H1 (cell line): ENCODE data around the gene C1D. TPM values are rescaled to one million over a fixed set of nuclear protein-coding genes. Genes with fewer than 3 reads are reported as not detected.

Source experiments
- CTCF ChIA-PET: fragments of 300-600 bp; sonication (Branson Sonifier 250); formaldehyde crosslinking; loops from one replicate; lab custom pipeline; 2021; ENCODE audit not compliant: partially characterized antibody; lab: Charles Lee
- POLR2A ChIA-PET: fragments of 300-600 bp; sonication (Branson Sonifier 250); formaldehyde crosslinking; loops from one replicate; lab custom pipeline; 2021; ENCODE audit warnings: inconsistent platforms; ENCODE audit not compliant: partially characterized antibody; lab: Charles Lee
- DNase-seq, 2 experiments: peaks; one replicate each; pipeline versions ENCODE4 v3.0.0 to v3.0.0-alpha.2; 2010 to 2022; ENCODE audit warnings: low spot score in 2 of 2, low read depth in 1 of 2, mixed read lengths in 1 of 2
- FAIRE-seq: peaks from 2 replicates; lab custom pipeline; 2011; peaks lifted over from hg19 to GRCh38; lab: Jason Lieb, UNC
- H2AFZ ChIP-seq: 2 replicates; pipeline ENCODE4 v1.8.1; 2012; ENCODE audit warnings: low read length, inconsistent platforms
- H2AK5ac ChIP-seq: 2 replicates; pipeline ENCODE4 v1.6.1; 2013; ENCODE audit warnings: low read depth, low read length
- H2BK120ac ChIP-seq: replicated peaks from 2 replicates; pipeline ENCODE3; 2013; ENCODE audit warnings: low read depth, low read length, inconsistent platforms
- H2BK12ac ChIP-seq: 2 replicates; pipeline ENCODE4 v1.6.1; 2013; ENCODE audit warnings: low read depth, low read length
- H2BK15ac ChIP-seq: 2 replicates; pipeline ENCODE4 v1.6.1; 2013; ENCODE audit warnings: low read length
- H2BK20ac ChIP-seq: 2 replicates; pipeline ENCODE4 v1.6.1; 2013; ENCODE audit warnings: low read length
- H2BK5ac ChIP-seq: 2 replicates; pipeline ENCODE4 v1.6.1; 2013; ENCODE audit warnings: low read depth, low read length
- H3K14ac ChIP-seq: 2 replicates; pipeline ENCODE4 v1.6.1; 2013; ENCODE audit warnings: inconsistent platforms; ENCODE audit not compliant: insufficient read length
- H3K18ac ChIP-seq: 2 replicates; pipeline ENCODE4 v1.6.1; 2013; ENCODE audit warnings: low read length; ENCODE audit errors: extremely low read depth
- H3K23ac ChIP-seq: 2 replicates; pipeline ENCODE4 v1.6.1; 2013; ENCODE audit warnings: inconsistent platforms; ENCODE audit not compliant: insufficient read length
- H3K23me2 ChIP-seq: 2 replicates; pipeline ENCODE4 v1.6.1; 2013; ENCODE audit warnings: low read depth, low read length
- H3K27ac ChIP-seq: 2 replicates; pipeline ENCODE4 v1.6.1; 2011; ENCODE audit warnings: low read depth, low read length, inconsistent platforms
- H3K27me3 ChIP-seq, 4 experiments: replicated peaks in 1 of 4; 1 replicate in 1 of 4; 2 replicates in 3 of 4; pipeline versions ENCODE4 v1.6.1 to v1.8.1; 2011 to 2013; ENCODE audit warnings: low read length in 3 of 4, mild to moderate bottlenecking in 3 of 4, inconsistent platforms in 2 of 4, mixed read lengths in 2 of 4, moderate library complexity in 1 of 4; ENCODE audit not compliant: control insufficient read depth in 3 of 4, insufficient read depth in 3 of 4; ENCODE audit errors: extremely low read depth in 1 of 4
- H3K36me3 ChIP-seq, 4 experiments: 2 replicates each; pipeline versions ENCODE4 v1.6.1 to v1.8.1; 2011 to 2013; ENCODE audit warnings: mild to moderate bottlenecking in 4 of 4, low read length in 3 of 4, moderate library complexity in 2 of 4, control low read depth in 1 of 4, inconsistent platforms in 1 of 4; ENCODE audit not compliant: insufficient read depth in 4 of 4, control insufficient read depth in 2 of 4
- H3K4ac ChIP-seq: replicated peaks from 2 replicates; pipeline ENCODE3; 2013; ENCODE audit warnings: low read length, low read depth, mixed read lengths, inconsistent platforms; ENCODE audit not compliant: insufficient read length
- H3K4me1 ChIP-seq, 4 experiments: replicated peaks in 1 of 4; 1 replicate in 1 of 4; 2 replicates in 3 of 4; pipeline versions ENCODE4 v1.6.1 to v1.8.1; 2011 to 2013; ENCODE audit warnings: low read length in 3 of 4, inconsistent platforms in 2 of 4, mixed read lengths in 1 of 4; ENCODE audit not compliant: insufficient read depth in 4 of 4, control insufficient read depth in 3 of 4
- H3K4me2 ChIP-seq, 2 experiments: 2 replicates each; pipeline versions ENCODE4 v1.6.1 to v1.8.1; 2011 to 2013; ENCODE audit warnings: low read depth in 2 of 2, low read length in 2 of 2, control low read depth in 1 of 2, inconsistent platforms in 1 of 2, mild to moderate bottlenecking in 1 of 2; ENCODE audit not compliant: insufficient read depth in 1 of 2
- H3K4me3 ChIP-seq, 4 experiments: fragments of 200-600, 300-600 bp in 1 of 4; sonication (generic), shearing (Covaris generic), sonication (Bioruptor Twin) in 1 of 4; 2 replicates each; pipeline versions ENCODE4 v1.5.1 to v1.8.1; 2011 to 2016; ENCODE audit warnings: low read length in 4 of 4, low read depth in 3 of 4, control low read depth in 2 of 4, inconsistent platforms in 2 of 4, mild to moderate bottlenecking in 2 of 4, mixed read lengths in 1 of 4, moderate library complexity in 1 of 4; ENCODE audit not compliant: insufficient read depth in 2 of 4; ENCODE audit errors: extremely low read depth in 1 of 4
- H3K56ac ChIP-seq: replicated peaks from 2 replicates; pipeline ENCODE3; 2013; ENCODE audit warnings: low read depth, mild to moderate bottlenecking, mixed read lengths, low read length, inconsistent platforms; ENCODE audit not compliant: insufficient read length
- H3K79me1 ChIP-seq: 2 replicates; pipeline ENCODE4 v1.6.1; 2013; ENCODE audit warnings: low read depth, low read length, control low read depth
- H3K79me2 ChIP-seq, 2 experiments: 2 replicates each; pipeline versions ENCODE4 v1.6.1 to v1.8.1; 2012 to 2013; ENCODE audit warnings: low read length in 2 of 2, mild to moderate bottlenecking in 2 of 2, inconsistent platforms in 1 of 2; ENCODE audit not compliant: insufficient read depth in 2 of 2, control insufficient read depth in 1 of 2
- H3K9ac ChIP-seq, 4 experiments: replicated peaks in 1 of 4; 1 replicate in 1 of 4; 2 replicates in 3 of 4; pipeline versions ENCODE4 v1.6.1 to v1.8.1; 2011 to 2013; ENCODE audit warnings: low read depth in 3 of 4, low read length in 3 of 4, control low read depth in 2 of 4, mild to moderate bottlenecking in 2 of 4, moderate library complexity in 2 of 4, inconsistent platforms in 1 of 4; ENCODE audit errors: extremely low read depth in 1 of 4
- H3K9me3 ChIP-seq, 2 experiments: 2 replicates each; pipeline versions ENCODE4 v1.6.1 to v1.8.1; 2012 to 2013; ENCODE audit warnings: mild to moderate bottlenecking in 2 of 2, moderate library complexity in 2 of 2, control low read depth in 1 of 2, inconsistent platforms in 1 of 2, low read depth in 1 of 2, low read length in 1 of 2, mixed read lengths in 1 of 2; ENCODE audit not compliant: insufficient read depth in 2 of 2
- H4K20me1 ChIP-seq, 2 experiments: replicated peaks in 1 of 2; 2 replicates each; pipeline versions ENCODE3 to v1.8.1; 2011 to 2013; ENCODE audit warnings: inconsistent platforms in 2 of 2, low read length in 2 of 2, mild to moderate bottlenecking in 1 of 2; ENCODE audit not compliant: insufficient read depth in 2 of 2, control insufficient read depth in 1 of 2
- H4K5ac ChIP-seq: 2 replicates; pipeline ENCODE4 v1.6.1; 2013; ENCODE audit warnings: low read length, low read depth, mixed read lengths, inconsistent platforms; ENCODE audit not compliant: insufficient read length
- H4K8ac ChIP-seq: 2 replicates; pipeline ENCODE4 v1.8.0; 2013; ENCODE audit warnings: mild to moderate bottlenecking, moderate library complexity, low read length, inconsistent platforms; ENCODE audit not compliant: insufficient read depth; ENCODE audit errors: extremely low read depth
- H4K91ac ChIP-seq: replicated peaks from 2 replicates; pipeline ENCODE3; 2013; ENCODE audit warnings: low read length, mixed read lengths, inconsistent platforms; ENCODE audit not compliant: insufficient read length
- CEBPB ChIP-seq: IDR thresholded peaks from 2 replicates; pipeline ENCODE4 v1.6.1; 2012; ENCODE audit warnings: low read depth, low read length
- CHD1 ChIP-seq: IDR thresholded peaks from 2 replicates; pipeline ENCODE4 v1.6.1; 2012; ENCODE audit warnings: low read depth, low read length, improper control_type of control experiment
- CREB1 ChIP-seq: IDR thresholded peaks from 2 replicates; pipeline ENCODE4 v1.6.1; 2012; ENCODE audit warnings: inconsistent platforms
- FOSL1 ChIP-seq: IDR thresholded peaks from 2 replicates; pipeline ENCODE4 v1.6.1; 2011; ENCODE audit warnings: mild to moderate bottlenecking, low read depth, low read length, moderate library complexity; ENCODE audit not compliant: insufficient read depth
- GTF2F1 ChIP-seq: IDR thresholded peaks from 2 replicates; pipeline ENCODE4 v1.6.1; 2012; ENCODE audit warnings: low read depth, low read length, improper control_type of control experiment, borderline replicate concordance
- JUN ChIP-seq: IDR thresholded peaks from 2 replicates; pipeline ENCODE4 v1.6.1; 2011; ENCODE audit warnings: low read depth, mild to moderate bottlenecking, improper control_type of control experiment, low read length
- JUND ChIP-seq: IDR thresholded peaks from 2 replicates; pipeline ENCODE4 v1.6.1; 2011; ENCODE audit warnings: mild to moderate bottlenecking, improper control_type of control experiment, low read length
- KDM1A ChIP-seq: fragments of 200-600, 300-600 bp; sonication (generic); IDR thresholded peaks from 2 replicates; pipeline ENCODE4 v1.7.1; 2016; ENCODE audit warnings: mild to moderate bottlenecking, low read length, borderline replicate concordance
- POU5F1 ChIP-seq: IDR thresholded peaks from 2 replicates; pipeline ENCODE4 v1.6.1; 2011; ENCODE audit warnings: low read depth, mild to moderate bottlenecking, low read length, moderate library complexity
- RAD21 ChIP-seq, 2 experiments: IDR thresholded peaks in 1 of 2; conservative IDR thresholded peaks in 1 of 2; 2 replicates each; pipeline ENCODE4 v1.6.1; 2011; ENCODE audit warnings: low read depth in 2 of 2, low read length in 2 of 2, improper control_type of control experiment in 1 of 2, inconsistent platforms in 1 of 2, mild to moderate bottlenecking in 1 of 2, moderate library complexity in 1 of 2
- RNF2 ChIP-seq: fragments of 200-900, 300-1000 bp; sonication (generic); IDR thresholded peaks from 2 replicates; pipeline ENCODE4 v1.7.1; 2016; ENCODE audit warnings: borderline replicate concordance, low read depth, mild to moderate bottlenecking, antibody characterized with exemption, low read length; ENCODE audit not compliant: poor library complexity, severe bottlenecking; ENCODE audit errors: missing control alignments
- SIRT6 ChIP-seq: IDR thresholded peaks from one replicate; pipeline ENCODE4 v1.7.1; 2012; ENCODE audit warnings: low read length, inconsistent platforms
- SP4 ChIP-seq: IDR thresholded peaks from 2 replicates; pipeline ENCODE4 v1.6.1; 2012; ENCODE audit warnings: low read length, inconsistent platforms
- TBP ChIP-seq: IDR thresholded peaks from 2 replicates; pipeline ENCODE4 v1.6.1; 2011; ENCODE audit warnings: low read depth, low read length, improper control_type of control experiment
- TCF12 ChIP-seq: IDR thresholded peaks from 2 replicates; pipeline ENCODE4 v1.6.1; 2011; ENCODE audit warnings: low read depth, mild to moderate bottlenecking, low read length
- YY1 ChIP-seq: IDR thresholded peaks from 2 replicates; pipeline ENCODE4 v1.6.1; 2011; ENCODE audit warnings: low read depth, mild to moderate bottlenecking, low read length
- WGBS, 2 experiments: shearing (Covaris generic) in 1 of 2; methylation state at CpG; one replicate each; pipeline versions ENCODE4 v1.1.6 to v1.1.7; 2013 to 2015; ENCODE audit warnings: low lambda C conversion rate in 2 of 2, mixed read lengths in 2 of 2, inconsistent platforms in 1 of 2, low coverage in 1 of 2, missing lambda C conversion rate in 1 of 2; ENCODE audit not compliant: insufficient replicate concordance in 2 of 2, insufficient coverage in 1 of 2, insufficient read length in 1 of 2; ENCODE audit errors: extremely low coverage in 1 of 2, missing lambda C conversion rate in 1 of 2; 5-methylcytosine and 5-hydroxymethylcytosine counted together
- polyA plus RNA-seq, 7 experiments: library from polyadenylated mRNA; depleted of rRNA in 3 of 7; stranded (reverse) in 5 of 7; unstranded in 2 of 7; fragments of >200 nt in 5 of 7; fragments of 200-250 nt in 2 of 7; gene quantifications; 1 replicate in 5 of 7; 2 replicates in 1 of 7; 4 replicates in 1 of 7; pipeline versions ENCODE4 v1.2.1 to v1.2.3, GENCODE V29; 2011 to 2013; ENCODE audit warnings: missing spikeins in 2 of 7, mixed read lengths in 2 of 7
- total RNA-seq: library from RNA; stranded (reverse); fragmentation: NEBNext Ultra II Directional; extraction: Animal tissue kit (Norgen Biotek cat#: 25700); gene quantifications from 2 replicates; pipeline ENCODE4 v1.2.1, GENCODE V29; 2021

The C1D gene
- total and polyA plus RNA-seq, 2 of the 8 experiments (the other 6 are each of a cell fraction or from before 2014, with no cell fraction given): 17.5 to 24.1 TPM

DNA sequence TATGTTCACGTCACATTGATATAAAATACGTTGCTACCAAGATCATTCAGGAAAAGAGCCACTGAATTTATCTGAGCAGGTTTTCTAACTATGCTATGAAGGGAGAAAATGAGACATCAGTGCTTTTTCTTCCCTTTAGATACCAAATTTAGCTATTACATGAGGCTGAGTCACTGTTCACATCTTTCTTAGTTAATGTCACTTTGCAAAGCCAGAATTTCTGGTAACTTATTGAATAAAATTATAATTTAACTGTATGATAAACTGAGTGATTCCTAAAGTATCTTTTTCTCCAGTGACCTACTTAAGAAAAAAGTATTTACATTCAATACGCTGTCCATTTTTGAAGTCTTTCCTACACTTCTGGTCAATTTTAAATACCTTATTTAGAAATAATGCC, 22.7 kb downstream of the C1D start:
- Histone ChIP-seq H3K27ac (no peak overlapping the region), H3K23ac (no peak overlapping the region), H2BK20ac (no peak overlapping the region), H3K4me1 (no peaks in the 10 kb centered on the region), H2AK5ac (no peak overlapping the region), H3K4me2 (no peak overlapping the region), H4K8ac (no peak overlapping the region), H3K79me2 (no peaks in the 10 kb centered on the region), H2AFZ (no peak overlapping the region), H4K5ac (no peak overlapping the region), H2BK15ac (no peak overlapping the region), H3K56ac (no peak overlapping the region), H3K9ac (no peak overlapping the region), H4K20me1 (no peaks in the 10 kb centered on the region), H3K27me3 (no peaks in the 10 kb centered on the region), H3K14ac (no peak overlapping the region), H3K36me3 (no peaks in the 10 kb centered on the region), H3K79me1 (no peaks in the 10 kb centered on the region), H3K4ac (no peak overlapping the region), H3K18ac (no peak overlapping the region), H3K9me3 (no peaks in the 10 kb centered on the region), H2BK12ac (no peak overlapping the region), H4K91ac (no peak overlapping the region), H2BK5ac (no peak overlapping the region), H3K23me2 (no peaks in the 10 kb centered on the region), H2BK120ac (no peak overlapping the region), H3K4me3 (no peak overlapping the region)
- no peak for TF ChIP-seq CHD1
- TF ChIP-seq CREB1: no peak
- TF ChIP-seq POU5F1: no peak
- no peak for TF ChIP-seq SP4
- TF ChIP-seq RAD21 (IDR thresholded peaks at IDR 0.05 in 1 of 2, conservative IDR thresholded peaks at IDR 0.05 in 1 of 2; ENCODE audit: low read depth in 2 of 2, low read length in 2 of 2): no peak
- no peak for TF ChIP-seq JUND
- TF ChIP-seq RNF2: no peak
- TF ChIP-seq KDM1A: no peak
- TF ChIP-seq TBP: no peak
- no peak for TF ChIP-seq CEBPB
- no peak for TF ChIP-seq SIRT6
- TF ChIP-seq YY1: no peak
- TF ChIP-seq FOSL1: no peak
- no peak for TF ChIP-seq JUN
- no peak for TF ChIP-seq GTF2F1
- TF ChIP-seq TCF12: no peak
- CTCF ChIA-PET: no interaction called here
- no peak for FAIRE-seq
- WGBS, 2 experiments: 90% methylated on average over 3 of the region's 3 CpGs; no CpG with 5 or more reads in 1 of the 2 experiments
- POLR2A ChIA-PET: no interaction called here
- DNase-seq: no peak
